Ammon's horn (tissue), 1 donor: Measurements from ENCODE around the gene FGF14.
A peak's percentile ranks its signal among the peaks of the same experiment; 100 is the strongest.
"Not testable (repeated sequence)": the region's sequence is repeated elsewhere in the genome, so short reads cannot be mapped to it uniquely, and the experiment has no call there.

Experiments used
- DNase-seq: peaks from one replicate; pipeline ENCODE4 v3.0.0-alpha.2; 2016; ENCODE audit warnings: low spot score

FGF14 gene

DNA sequence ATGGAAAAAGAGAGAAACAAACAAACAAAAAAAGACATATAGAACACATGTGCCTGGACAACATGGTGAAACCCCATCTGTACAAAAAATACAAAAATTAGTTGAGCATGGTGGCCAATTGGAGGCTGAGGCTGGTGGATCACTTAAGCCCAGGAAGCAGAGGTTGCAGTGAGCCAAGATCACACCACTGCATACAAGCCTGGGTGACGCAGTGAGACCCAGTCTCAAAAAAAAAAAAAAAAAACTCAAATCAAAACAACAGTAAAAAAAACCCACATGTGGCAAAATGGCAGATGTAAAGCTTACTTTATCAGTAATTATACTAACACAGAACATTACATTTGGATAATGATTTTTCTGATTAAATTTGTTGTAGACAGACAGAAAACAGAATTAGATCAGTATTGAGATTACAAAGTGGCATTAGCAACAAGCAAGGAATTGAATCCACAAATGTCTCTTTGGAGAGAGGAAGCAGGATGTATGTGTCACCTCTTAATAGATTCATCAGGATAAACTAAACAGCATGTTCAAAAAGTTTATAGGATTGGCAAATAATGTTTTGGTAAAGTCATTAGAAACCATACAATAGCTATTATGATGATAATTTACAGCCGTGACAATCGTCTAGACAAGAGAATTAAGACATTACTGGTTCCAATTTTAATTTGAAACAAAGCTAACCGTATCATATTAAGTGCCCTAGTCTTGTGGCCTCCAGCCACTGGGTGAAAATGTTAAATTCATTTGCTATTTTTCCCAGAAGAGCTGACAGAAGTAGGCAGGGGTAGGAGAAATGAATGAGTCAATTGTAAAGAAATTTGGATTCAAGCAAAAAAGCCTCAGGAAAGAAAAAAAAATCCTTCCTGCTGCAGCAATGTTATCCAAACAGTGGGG, 206.0 kb downstream of the FGF14 start:
- DNase-seq, result no peak

DNA sequence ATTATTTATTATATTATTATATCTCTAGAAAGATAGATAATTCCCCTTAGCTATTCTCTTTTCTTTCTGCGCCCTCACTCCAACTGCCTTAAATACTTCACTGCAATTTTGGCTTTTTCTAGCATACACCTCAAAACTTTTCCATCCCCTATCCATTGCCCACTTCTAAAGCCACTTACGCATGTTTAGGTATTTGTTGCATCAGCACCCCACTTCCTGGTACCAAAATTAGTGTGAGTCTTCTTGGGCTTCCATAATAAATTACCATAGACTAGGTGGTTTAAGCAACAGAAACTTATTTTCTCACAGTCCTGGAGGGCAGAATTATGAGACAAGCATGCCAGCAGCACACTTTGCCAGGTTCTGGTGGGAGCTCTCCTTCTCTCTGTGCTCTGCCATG, 209.0 kb downstream of the FGF14 start:
- DNase-seq, result no peak

DNA sequence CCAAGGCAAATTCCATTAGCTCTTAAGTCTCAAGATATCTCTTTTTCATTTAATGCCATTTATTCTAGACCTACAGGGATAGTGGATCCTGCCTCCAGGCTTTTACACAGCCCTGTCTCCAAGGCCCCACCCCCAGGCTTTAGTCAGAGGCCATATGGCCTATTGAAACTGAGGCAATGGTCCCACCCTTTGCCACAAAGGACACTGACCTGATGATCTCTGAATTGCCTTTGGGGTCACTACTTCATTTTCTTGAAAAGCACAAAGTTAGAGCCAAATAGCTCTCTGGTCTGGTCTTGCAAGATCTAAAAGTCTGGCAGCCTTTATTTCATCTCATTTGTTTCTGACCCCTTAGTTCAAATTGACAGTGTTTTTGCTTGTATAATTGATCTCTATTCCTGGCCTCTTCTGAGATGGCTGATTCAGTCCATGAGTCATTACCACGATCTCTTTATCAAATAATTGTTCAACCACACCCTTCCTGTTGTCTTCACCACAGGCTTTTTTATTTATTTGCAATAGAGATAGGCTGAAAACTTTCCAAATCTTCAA, 209.8 kb downstream of the FGF14 start:
- no peak for DNase-seq

DNA sequence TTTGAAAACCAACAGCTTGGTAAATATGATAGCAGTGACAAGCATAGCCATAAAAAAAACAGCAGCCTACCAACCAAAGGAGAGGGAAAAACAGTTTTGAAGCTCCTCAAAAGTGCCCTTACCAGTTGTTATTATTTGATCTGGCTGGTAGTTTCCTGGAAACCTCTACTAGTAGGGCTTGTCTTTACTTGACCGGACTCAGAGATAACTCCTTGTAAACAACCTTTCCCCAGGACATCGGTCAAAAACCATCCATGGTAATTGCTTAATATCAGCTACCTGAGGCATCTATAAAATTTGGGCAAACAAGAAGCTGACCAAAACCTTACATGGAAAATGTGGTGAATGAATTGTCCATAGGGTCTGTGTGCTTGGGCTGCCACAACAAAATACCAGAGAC, 210.9 kb downstream of the FGF14 start:
- no peak for DNase-seq

DNA sequence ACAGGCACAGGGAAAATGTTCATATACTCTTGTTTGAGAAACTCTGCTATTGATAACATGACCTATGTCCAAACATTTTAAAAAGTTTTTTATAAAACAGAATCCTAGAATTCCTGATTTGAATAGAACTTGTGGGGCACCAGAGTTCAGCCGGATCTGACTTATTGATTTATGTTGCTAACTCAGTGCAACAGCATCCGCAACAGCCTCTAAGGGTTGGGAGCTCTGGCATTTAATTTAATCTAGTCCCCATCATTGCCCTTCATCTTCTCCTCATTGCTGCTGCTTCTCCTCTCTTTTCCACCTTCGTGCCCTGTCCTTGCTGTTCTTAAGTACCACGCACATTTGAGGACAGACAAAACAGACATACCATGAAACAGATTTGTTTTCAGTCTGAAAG, 214.5 kb downstream of the FGF14 start:
- DNase-seq, result no peak

DNA sequence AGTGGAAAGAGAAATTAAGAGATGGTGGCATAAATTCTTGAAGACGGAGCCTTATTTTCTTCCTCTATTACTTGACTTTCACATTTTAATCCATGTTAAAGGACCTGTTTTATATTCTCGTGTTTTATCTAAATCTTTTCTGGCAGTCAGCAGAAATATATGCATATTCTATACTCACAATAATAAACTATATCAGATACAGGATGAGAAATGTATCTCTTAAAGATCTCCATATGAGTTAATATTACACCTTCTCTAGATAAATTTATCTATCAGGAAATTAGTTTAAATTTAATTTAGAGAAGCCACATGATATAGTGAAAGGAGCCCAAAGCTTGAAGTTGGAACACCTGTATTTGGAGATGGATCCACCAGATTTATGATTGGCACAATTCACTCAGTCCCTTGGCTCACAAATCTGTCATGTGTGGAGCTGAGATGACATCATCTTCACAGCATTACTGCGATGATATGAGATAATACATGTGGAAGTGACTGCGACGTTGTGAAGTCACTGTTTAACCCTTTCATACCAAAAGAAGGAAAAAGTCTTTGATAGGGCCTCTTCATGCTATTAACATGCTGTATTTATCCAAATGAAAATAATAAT, 216.4 kb downstream of the FGF14 start:
- DNase-seq, result no peak

DNA sequence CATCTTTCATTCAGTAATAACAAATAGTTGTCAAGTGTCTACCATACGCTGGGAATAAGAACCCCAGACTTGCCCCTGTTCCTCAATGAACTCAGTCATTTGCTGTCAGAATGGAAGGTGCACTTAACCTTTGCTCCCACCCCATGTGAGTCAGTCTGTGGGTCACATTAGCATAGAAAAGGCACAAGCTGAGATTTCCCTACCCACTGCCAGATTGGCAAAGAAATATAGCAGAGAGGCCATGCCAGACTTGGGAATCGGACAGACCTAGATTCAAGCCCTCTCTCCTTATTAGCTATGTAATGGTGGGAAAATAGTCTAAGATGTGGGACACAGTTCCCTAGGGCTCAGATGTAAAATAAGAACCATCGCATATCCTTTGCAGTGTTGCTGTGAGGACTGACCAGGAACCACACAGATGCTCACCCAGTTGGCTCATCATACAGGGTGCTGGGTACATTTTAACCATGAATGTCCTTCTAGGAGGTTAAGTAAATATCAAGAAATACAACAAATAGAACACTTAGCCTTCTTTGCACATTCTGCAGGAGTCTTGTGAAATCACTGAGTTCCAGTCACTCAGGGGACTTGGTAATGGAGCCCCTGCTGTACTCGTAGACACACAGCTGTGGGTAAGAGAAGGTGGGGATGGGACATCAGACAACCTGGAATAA, 218.2 kb downstream of the FGF14 start:
- no peak for DNase-seq

DNA sequence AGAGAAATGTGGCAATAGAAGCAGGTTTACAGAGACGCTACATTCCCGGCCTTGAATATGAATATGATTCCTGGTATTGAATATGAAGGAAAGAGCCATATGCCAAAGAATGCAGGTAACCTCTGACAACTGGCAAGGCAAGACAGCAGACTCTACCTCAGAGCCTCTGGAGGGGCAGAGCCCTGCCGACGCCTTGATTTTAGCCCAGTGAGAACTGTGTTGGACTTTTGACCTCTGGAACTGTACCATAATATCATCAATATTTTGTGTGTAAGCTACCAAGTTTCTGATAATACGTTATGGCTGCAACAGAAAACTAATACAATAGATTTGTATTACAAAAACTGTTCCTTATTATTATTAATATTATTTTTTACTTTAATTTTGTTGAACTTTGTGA, 219.7 kb downstream of the FGF14 start:
- DNase-seq, result no peak

DNA sequence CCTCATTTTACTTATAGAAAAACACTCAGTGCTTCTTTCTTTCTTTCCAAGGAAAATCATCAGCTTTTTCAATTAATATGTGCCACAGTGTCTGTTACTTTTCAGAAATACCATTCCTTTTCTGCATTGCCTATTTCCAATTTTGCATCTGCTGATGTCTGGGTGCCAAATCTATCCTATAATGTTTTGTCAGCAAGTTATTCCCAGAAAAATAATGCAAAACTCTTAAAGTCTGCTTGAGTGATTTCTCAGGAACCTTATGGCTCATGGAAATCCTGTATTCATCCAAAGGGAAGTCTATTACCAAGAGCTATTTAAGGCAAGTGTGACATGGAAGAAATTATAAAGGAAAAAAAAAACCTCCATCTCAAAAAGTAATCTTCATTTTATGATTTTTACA, 224.4 kb downstream of the FGF14 start:
- no peak for DNase-seq

DNA sequence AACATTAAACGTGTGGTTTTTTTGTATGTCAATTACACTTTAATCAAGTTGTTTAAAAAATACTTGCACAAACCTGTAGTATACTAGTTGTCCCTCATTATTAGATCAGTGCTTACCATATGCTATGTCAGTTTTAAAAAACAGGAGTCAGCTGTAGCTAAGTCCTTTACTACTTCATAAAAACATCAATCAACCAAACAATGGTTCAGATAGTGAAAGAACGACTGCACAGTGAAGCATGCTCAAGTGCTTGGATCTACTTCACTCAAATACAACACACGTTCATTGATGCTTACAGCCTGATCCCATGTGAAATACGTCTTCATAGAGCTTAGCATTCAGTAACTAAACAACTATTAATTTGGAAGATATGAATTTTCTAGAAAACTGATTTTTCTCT, 225.0 kb downstream of the FGF14 start:
- DNase-seq, result no peak

DNA sequence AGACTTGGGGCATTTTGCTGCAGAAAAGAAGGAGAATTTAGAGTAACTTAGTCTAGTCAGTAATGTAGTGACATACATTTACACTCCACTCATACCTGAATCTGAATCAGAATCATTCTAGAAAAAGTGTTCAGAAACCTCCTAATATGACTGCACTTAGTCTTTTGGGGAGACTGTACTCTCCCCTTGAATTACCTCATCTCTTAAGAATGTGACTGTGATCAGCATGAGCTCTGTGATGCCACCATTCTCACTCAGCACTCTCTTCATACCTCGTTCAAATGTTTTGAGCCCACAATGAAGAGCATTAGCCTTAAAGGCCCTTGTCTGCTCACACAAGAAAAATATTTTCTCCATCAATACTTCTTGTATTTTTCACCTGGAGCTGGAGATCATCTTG, 229.4 kb downstream of the FGF14 start:
- no peak for DNase-seq

DNA sequence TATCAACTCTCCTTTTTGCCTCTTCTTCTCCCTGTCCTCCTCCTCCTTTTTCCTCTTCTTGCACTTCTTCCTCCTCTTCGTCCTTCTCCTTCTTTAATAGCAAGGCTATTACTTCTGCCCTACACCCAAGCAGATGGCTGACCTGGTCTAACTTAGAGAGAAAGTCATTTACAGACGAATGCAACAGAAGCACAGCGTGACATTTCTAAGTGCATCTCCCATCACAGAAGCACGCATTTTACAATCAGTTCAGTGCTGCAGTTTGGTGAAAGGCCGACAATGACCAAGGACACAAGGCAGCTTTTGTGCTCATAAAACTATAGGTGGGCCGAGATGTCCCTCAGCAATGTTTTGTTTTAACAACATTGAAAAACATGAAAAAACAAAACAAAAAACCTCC, 231.5 kb downstream of the FGF14 start:
- no peak for DNase-seq

DNA sequence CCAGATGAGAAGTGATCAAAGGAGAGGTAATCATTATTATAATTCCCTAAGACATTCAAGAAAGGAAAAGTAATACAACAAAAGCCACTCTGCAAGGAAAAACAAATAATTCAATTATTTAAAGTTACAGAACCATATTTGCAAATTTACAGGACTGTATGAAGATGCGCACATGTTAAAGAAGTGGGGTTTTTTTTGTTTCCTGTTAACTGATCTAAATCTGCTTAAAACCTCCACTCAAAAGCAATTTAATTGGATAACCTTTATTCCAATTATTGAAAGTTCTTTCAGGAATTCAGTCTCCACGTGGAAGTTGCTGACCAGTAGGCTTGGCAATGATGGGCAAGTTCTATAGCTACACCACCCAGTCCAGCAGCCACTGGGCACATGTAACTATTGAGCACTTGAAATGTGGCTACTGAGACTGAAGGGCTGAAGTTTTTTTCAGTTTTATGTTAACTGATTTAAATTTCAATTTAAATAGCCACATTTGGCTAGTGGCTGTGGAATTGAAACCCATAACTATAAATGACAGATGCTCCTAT, 232.3 kb downstream of the FGF14 start:
- no peak for DNase-seq

DNA sequence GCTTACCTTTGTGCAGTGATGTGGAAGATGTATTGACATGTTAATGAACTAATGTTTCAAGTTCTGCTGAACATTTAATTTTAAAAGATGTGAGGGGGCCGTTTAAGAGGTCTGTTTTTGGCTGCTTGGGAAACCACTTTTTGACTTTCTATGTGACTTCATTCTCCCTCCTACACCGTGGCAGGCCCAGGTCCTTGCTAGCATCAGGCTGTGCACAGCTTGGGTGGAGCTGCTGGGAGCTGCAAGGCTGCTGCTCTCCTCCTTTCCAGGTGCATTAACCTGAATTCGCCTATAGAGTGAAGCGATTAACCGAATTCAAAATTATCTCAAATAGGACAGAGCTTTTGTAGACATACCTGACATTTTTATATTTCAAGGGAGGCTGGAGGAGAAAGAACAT, 249.1 kb downstream of the FGF14 start:
- no peak for DNase-seq

DNA sequence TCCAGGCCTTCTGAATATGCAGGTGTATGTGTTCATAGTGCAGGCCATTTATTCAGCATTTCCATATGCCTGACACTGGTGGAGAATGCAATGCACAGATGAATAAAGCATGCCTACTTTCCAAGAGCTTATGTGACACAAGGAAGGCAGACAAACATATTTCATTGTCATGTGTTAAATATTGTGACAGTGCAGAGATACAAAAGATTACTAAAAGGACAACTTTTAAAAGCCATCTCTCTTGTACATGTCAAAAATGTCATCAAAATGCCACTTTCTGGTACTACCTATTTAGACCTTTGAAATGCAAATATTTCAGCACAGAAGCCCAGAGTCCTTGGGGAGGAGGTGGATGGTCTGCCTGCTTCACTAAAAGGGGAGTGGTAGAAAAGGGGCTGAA, 254.5 kb downstream of the FGF14 start:
- DNase-seq, result no peak

DNA sequence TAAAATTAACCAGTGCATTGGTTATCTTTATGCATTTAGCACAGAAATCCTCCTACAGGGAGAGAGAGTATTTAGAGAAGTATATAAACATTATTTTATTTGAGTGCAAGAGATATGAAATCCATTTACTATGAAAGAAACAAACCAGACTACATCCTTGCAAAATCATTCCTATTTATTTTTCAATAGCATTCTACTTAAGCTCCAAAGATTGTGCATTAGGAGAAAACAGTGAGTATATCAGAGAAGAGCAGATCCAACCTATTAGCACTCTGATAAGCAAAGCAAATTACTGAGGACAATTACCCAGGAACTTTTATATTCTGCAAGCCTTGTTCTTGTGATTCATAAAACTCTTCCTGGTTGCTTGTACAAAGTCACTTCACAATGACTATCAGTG, 256.1 kb downstream of the FGF14 start:
- no peak for DNase-seq

DNA sequence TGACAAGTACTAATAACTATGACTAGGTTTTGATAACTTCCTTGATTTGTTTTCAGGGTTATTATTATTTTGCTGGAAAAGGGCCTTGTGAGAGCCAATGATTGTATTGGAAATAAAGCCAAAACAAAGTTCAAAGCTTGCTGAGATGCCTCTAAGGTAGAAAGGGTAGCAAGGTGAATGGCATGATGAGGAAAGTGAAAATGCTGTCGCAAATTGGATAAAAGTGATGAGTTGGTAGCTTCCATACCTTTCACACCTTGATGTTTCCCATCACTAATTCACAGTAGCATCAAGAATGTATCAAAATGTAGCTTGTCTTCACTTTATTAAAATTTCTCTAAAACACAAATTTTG, 259.4 kb downstream of the FGF14 start:
- no peak for DNase-seq

DNA sequence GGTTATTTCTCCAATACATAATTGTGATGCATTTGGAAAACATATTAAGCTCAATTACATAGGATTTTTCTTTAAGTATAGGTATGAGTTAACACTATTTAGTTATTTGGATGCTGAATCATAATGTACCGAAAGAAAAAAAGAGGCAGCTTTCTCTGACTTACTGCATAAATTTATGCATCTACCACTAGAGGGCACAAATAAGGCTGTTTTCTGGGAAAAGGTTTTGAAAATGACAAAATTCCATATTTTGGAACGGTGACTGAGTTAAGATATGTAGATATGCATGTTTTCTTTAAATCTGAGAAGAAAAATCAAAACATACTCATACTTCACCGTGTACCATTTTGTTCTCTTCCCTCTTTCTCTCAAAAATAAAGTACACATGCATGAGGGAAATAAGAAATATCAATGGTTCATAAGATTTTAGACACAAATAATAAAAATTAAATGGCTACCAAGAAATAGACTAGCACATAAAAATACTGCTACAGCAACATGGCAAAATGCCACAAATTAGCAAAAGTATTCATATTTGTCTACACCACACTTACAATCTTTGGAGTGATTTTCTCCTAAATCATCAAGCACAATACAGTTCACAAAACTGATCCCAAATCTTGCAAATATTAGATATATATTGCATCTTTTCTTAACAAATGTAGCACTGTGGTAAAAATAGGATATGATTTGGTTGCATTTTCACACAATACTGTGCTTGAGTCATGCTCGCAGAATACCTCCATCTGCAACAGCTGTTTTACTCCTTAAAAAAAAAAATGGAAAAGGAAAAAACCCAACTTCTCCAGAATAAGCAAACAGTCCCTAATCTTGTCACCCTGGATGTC, 260.0 kb downstream of the FGF14 start:
- DNase-seq, result peak; percentile 18

DNA sequence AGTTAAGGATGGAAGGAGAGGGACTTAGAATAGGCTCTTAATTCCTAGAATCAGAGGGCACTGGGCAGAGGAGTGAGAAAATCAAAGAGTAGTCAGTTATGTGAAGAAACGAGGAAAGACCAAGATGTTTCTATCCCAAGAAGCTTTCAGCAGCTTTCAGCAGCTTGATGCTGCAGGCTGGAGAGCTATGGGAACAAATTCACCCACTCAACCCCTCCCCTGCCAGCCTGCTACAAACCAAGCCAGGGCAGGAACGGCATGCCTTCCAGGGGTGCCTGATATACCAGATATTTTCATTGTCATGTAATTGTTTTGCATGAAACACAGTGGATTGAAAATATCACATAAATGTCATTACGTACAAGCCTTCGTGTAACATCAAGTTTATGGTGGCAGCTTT, 262.2 kb downstream of the FGF14 start:
- DNase-seq, result peak; percentile 29

DNA sequence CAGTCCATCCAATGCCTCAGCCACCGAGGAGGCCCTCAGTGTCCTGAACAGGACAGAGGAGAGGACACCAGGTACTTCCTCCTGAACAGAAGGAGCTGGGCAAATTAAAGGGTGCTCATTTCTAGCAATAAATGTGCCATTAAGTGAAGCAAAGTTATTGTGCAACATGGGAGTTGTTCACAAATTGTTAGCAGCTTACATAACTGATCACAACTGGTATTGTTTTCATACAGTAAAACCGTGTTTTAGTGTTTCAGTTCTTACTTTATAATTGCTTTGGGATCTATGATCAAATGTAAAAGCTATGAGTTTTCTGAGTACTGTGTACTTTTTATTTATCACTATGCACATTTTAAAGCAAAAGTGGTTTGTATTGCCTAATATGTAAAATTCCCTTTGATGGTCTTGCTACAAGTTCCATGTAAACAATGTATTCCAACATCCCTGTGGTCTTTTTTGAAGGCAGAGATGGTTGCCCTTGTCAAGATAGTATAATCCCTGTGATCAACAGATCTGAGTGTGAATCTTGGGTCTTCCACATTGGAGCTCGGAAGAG, 263.1 kb downstream of the FGF14 start:
- no peak for DNase-seq

DNA sequence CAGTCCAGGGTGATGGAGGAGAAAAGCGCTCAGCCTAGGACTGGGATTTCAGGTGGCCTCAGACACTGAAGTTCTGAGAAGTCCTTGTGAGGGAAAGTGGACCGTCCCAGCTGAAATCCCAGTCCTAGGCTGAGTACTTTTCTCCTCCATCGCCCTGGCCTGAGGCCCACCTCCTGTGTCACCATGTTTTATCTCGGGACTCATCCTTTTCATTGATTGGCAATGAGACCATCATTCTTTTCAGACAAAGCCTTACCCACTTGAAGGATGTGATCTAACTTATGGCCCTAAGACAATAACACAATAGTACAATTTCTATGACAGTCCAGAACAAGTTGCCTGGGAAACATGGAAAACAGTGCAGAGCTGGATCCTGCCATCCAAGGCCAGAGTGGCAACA, 263.9 kb downstream of the FGF14 start:
- DNase-seq, result not testable (repeated sequence)
